ENCODE data around the gene NACA. TPM values are rescaled to one million over a fixed set of nuclear protein-coding genes. Genes with fewer than 3 reads are reported as not detected.

Gene NACA
- total and polyA plus RNA-seq, 2 of the 13 experiments (the other 11 are each of a cell fraction or from before 2014, with no cell fraction given), result 799 to 1,700 TPM

- FAIRE-seq, result no peak
- BruUV-seq (replicated peaks), result no TSS peak
- Histone ChIP-seq H3K36me3 (replicated peaks in 1 of 2; ENCODE audit: control insufficient read depth in 1 of 2, insufficient read depth in 2 of 2, low read length in 2 of 2) (no peaks in the 10 kb centered on the region), H3K79me2 (ENCODE audit: insufficient read depth, low read length) (no peaks in the 10 kb centered on the region), H3K27me3 (ENCODE audit: control insufficient read depth in 1 of 2, insufficient read depth in 2 of 2, low read length in 2 of 2) (no peaks in the 10 kb centered on the region), H3K27ac (ENCODE audit: extremely low read length, insufficient read depth, low read length) (no peak overlapping the region), H3K4me2 (ENCODE audit: low read depth, low read length) (0 out of 2 replicates have a peak overlapping the region, but pooled peaks have one; percentile 50), H3K4me1 (ENCODE audit: insufficient read depth, low read length) (peaks cover 67% of the 10 kb centered on the region), H3K4me3 (replicated peaks in 1 of 3; ENCODE audit: insufficient read depth in 1 of 3, low read depth in 2 of 3, low read length in 3 of 3) (no peak overlapping the region), H3K9ac (ENCODE audit: insufficient read depth, low read depth, low read length) (no peak overlapping the region), H2AFZ (ENCODE audit: low read length) (no peak overlapping the region), H4K20me1 (ENCODE audit: insufficient read depth, low read length) (no peaks in the 10 kb centered on the region), H3K9me3 (ENCODE audit: low read length) (no peaks in the 10 kb centered on the region; the same call in 1 of the 2 replicates)
- DNase-seq (ENCODE audit: low spot score), result no peak
- POLR2A ChIA-PET, result interaction anchor here (1.2 kb wide), 1 partner anchor 237 kb away, joined by 4 read pairs; no protein-coding TSS in a partner anchor
- in situ Hi-C loops (cut with HindIII; ENCODE audit: extremely low pct_ligation_motif_present, low pct_unique_long_range_greater_than_20kb), result no loop called here
- intact Hi-C loops (cut with micrococcal nuclease; ENCODE audit: unreplicated experiment), result loop anchor here (5.0 kb wide), 1 partner anchor 223 kb away; no protein-coding TSS in a partner anchor
- TF ChIP-seq ZNF770 (CRISPR knock-in tag; IDR thresholded peaks at IDR 0.05), result peak; percentile 66; the same call in 1 of the 2 replicates
- no peak for TF ChIP-seq ZNF143 (CRISPR knock-in tag; IDR thresholded peaks at IDR 0.05)
- no peak for TF ChIP-seq XRCC5 (optimal IDR thresholded peaks at IDR 0.05; ENCODE audit: low read length)
- no peak for TF ChIP-seq ASH2L (IDR thresholded peaks at IDR 0.05; ENCODE audit: insufficient read length, low read depth, low read length)
- TF ChIP-seq ZNF460 (CRISPR knock-in tag; IDR thresholded peaks at IDR 0.05; ENCODE audit: borderline replicate concordance), result peak; percentile 72
- TF ChIP-seq CEBPB (IDR thresholded peaks at IDR 0.05; ENCODE audit: borderline replicate concordance, low read depth, low read length), result peak; percentile 76
- peak; percentile 31; the same call in 1 of the 2 replicates for TF ChIP-seq CEBPG (CRISPR knock-in tag; IDR thresholded peaks at IDR 0.05)
- no peak for ATAC-seq
- WGBS (ENCODE audit: low lambda C conversion rate), result 28% methylated on average over 5 of the region's 5 CpGs
- CTCF ChIA-PET (ENCODE audit: low intra/inter-chr PET ratio, low total read pairs), result interaction anchor here (1.2 kb wide), 1 partner anchor 223 kb away, joined by 5 read pairs; no protein-coding TSS in a partner anchor
Measured at GRCh38 chr12:56763753-56764657, 38.9 kb upstream of the NACA start.
